ENCODE data around the gene RAC3.

The RAC3 gene

DNA sequence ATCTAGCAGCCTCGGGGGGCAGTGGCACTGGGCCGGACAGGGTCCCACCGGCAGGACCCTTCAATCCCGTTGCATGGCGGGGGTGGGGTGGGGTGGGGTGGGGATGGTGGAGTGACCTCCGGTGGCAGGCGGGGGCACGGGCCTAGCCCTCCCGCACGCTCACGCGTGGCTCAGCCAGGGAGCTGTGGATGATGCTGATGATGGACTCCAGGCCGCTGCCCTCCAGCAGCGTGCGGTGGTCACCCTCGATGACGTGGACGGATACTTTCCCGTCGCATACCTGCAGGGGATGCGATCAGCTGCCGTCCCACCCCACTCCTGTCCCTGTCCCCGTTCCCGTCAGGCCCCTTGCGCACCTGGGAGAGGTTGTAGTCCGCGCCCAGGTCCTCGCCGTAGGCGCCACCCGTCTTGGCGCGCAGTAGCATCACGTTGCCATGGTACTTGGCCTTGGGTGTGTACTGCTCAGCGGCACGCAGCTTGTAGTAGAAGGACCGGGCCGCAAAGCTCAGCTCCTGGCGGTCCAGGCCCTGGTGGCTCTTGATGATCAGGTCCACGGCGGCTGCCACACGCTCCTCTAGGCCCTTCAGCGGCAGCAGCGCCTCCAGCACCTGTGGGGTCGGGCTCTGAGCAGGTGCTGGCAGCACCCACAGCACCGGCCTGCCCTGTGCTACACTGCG, 47.7 kb downstream of the RAC3 start:
- DNase-seq: no peak

GRCh38 chr17:82080048-82080788, 48.7 kb downstream of the RAC3 start:
- DNase-seq: no peak

GRCh38 chr17:82080789-82081464, 49.4 kb downstream of the RAC3 start:
- no peak for DNase-seq

DNA sequence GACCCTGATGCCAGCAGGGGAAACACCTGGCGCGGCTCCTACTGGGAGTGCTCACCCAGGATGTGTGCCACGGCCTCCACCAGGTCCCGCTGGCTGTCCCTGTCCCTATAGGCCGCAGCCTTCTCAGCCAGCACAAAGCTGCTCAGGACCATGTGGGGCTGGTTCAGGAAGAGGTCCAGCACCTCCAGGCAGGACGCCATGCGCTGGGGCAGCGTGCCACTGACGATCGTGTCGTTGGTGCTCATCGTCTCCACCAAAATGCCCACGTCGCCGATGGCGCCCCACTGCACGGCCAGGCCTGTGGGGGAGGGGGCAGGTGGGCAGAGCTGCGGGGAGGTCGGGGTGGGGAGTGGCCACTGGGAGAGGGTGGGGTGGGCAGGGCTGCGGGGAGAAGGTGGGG, 50.1 kb downstream of the RAC3 start:
- DNase-seq: no peak

GRCh38 chr17:82081966-82082365, 50.5 kb downstream of the RAC3 start:
- no peak for DNase-seq

DNA sequence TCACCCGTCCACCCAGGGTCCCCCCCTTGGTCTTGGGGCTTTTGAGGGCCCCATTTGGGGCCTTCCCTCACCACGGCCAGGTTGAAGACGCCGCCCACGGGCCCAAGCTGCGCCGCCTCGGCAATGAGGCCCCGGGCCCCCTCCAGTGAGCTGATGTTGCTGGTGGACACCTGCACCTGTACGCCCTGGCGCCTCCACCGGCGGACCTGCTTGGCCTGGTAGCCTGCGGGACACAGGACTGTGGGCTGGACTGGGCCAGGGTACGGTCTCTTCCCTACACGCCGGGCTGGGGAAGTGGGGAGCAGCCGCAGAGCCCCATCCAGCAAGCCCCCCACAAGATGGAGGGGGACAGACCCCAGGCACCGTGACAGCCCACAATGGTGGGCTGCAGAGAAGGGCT, 51.0 kb downstream of the RAC3 start:
- no peak for DNase-seq

- no peak for DNase-seq
Observed at GRCh38 chr17:82083009-82083408, 51.5 kb downstream of the RAC3 start.

All from NK-92 treated with Interleukin-12 subunit alpha and Interleukin-12 subunit beta, amount 100 ng/mL, for 24 hours (cell line).